Activated T-helper 2 cell treated with anti-CD3 and anti-CD28 coated beads, Interferon-gamma antibody, Interleukin-2, Interleukin-4, amounts not matched to agents 10 μg/mL and 5 μg/mL and 100 μg/mL, durations not matched to agents 14 hours and 24 hours and 36 hours (primary cell): ENCODE measurements around the gene PSMB8. TPM values are rescaled to one million over a fixed set of nuclear protein-coding genes. Genes with fewer than 3 reads are reported as not detected.

ENCODE experiments used
- DNase-seq: peaks from one replicate; pipeline ENCODE4 v3.0.0; 2021; ENCODE audit warnings: low spot score
- H3K27ac Mint-ChIP-seq: one replicate; pipeline ENCODE4 v1.8.0; 2021; ENCODE audit warnings: mixed read lengths
- H3K27me3 Mint-ChIP-seq: one replicate; pipeline ENCODE4 v1.8.0; 2021; ENCODE audit warnings: low read depth, mixed read lengths
- H3K36me3 Mint-ChIP-seq: one replicate; pipeline ENCODE4 v1.8.0; 2021; ENCODE audit warnings: low read depth, mixed read lengths
- H3K4me1 Mint-ChIP-seq: one replicate; pipeline ENCODE4 v1.8.0; 2021; ENCODE audit warnings: low read depth, mixed read lengths
- H3K4me3 Mint-ChIP-seq: one replicate; pipeline ENCODE4 v1.8.0; 2021; ENCODE audit warnings: low read depth, mild to moderate bottlenecking, moderate library complexity, mixed read lengths
- H3K9me3 Mint-ChIP-seq: one replicate; pipeline ENCODE4 v1.8.0; 2021; ENCODE audit warnings: mixed read lengths
- intact Hi-C: fragments of 100-400 bp; cut with micrococcal nuclease; formaldehyde crosslinking; loops from one replicate; pipeline ENCODE4 v1.15.1; 2023
- total RNA-seq: library from RNA; stranded (reverse); gene quantifications from 2 replicates; pipeline ENCODE4 v1.2.3, GENCODE V29; 2022

PSMB8 gene
- total RNA-seq, 1 donor from 2014 or later: 352 TPM

GRCh38 chr6:32853541-32854375 is 9.9 kb upstream of the PSMB8 start, which contains the start of the genes PSMB9 and TAP1:
TSS of gene PSMB9 (plus strand) at chr6:32854192. CDS start at chr6:32854230, 38 bp downstream.
TSS of gene TAP1 (minus strand) at chr6:32853704. CDS start at chr6:32853636, 68 bp downstream.
- Mint-ChIP-seq H3K9me3 (no peaks in the 10 kb centered on the region), H3K36me3 (peaks cover 81% of the 10 kb centered on the region), H3K4me3 (peak within 1 kb of the TSS; percentile 99), H3K4me1 (peaks cover 63% of the 10 kb centered on the region), H3K27ac (peak within 1 kb of the TSS; percentile 97), H3K27me3 (no peaks in the 10 kb centered on the region)
- peak; percentile 93 for DNase-seq
- intact Hi-C loops: loop anchor here (1.0 to 10.0 kb wide), 3 partner anchors 9 to 461 kb away; partner anchors contain the start of genes PSMB8, TAP2, TAPBP and ZBTB22

DNA sequence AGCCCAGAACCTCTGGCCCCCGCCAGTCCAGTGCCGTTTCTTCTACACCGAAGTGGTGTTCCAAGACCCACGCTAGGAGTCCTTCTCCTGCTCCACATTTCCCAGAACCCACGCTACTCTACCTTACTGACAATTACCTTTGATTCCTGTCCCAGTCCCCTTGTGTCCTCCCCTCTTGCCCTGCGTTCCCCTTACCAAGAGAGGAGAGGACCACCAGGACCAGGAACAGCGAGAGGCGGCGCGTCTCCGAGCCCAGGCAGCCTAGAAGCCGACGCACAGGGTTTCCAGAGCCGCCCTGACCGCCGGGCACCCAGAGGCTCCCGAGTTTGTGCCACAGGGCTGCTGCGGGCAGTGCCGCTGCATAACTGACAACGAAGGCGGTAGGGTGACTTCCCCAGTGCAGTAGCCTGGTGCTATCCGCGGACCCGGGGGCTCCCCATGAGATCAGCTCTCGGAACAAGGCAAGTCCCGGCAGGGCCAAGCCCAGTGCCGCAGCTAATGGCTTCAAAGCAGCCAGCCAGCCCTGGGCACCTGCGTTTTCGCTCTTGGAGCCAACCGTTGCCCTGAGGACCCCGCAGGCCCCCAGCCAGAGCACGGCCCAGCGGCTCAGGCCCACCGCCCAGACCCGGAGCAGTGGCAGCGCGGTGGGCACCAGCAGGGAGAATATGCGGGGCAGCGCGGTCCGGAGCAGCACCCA is 9.1 kb upstream of the PSMB8 start:
- H3K36me3 Mint-ChIP-seq: peaks cover 81% of the 10 kb centered on the region
- intact Hi-C loops: loop anchor here (1.0 to 10.0 kb wide), 2 partner anchors 9 to 462 kb away; partner anchors contain the start of genes PSMB8, TAPBP and ZBTB22
- H3K27ac Mint-ChIP-seq: peak overlapping the region; percentile 84
- no peaks in the 10 kb centered on the region for H3K27me3 Mint-ChIP-seq
- H3K9me3 Mint-ChIP-seq: no peaks in the 10 kb centered on the region
- peaks cover 63% of the 10 kb centered on the region for H3K4me1 Mint-ChIP-seq
- peak; percentile 40 for DNase-seq
- peak overlapping the region; percentile 99 for H3K4me3 Mint-ChIP-seq

- Mint-ChIP-seq H3K4me1 (peaks cover 63% of the 10 kb centered on the region), H3K4me3 (peak overlapping the region; percentile 99), H3K36me3 (peaks cover 81% of the 10 kb centered on the region), H3K27me3 (no peaks in the 10 kb centered on the region), H3K9me3 (no peaks in the 10 kb centered on the region), H3K27ac (peak overlapping the region; percentile 84)
- intact Hi-C loops: loop anchor here (10.0 kb wide), 1 partner anchor 463 kb away; the partner anchor contains the start of genes TAPBP and ZBTB22
- no peak for DNase-seq
These were observed 8.4 kb upstream of the PSMB8 start for GRCh38 chr6:32852018-32852843.

GRCh38 chr6:32851025-32851424 is 7.2 kb upstream of the PSMB8 start:
- peaks cover 64% of the 10 kb centered on the region for H3K4me1 Mint-ChIP-seq
- H3K27me3 Mint-ChIP-seq: no peaks in the 10 kb centered on the region

GRCh38 chr6:32849126-32849525 is 5.3 kb upstream of the PSMB8 start:
- no peaks in the 10 kb centered on the region for H3K9me3 Mint-ChIP-seq
- no peaks in the 10 kb centered on the region for H3K27me3 Mint-ChIP-seq
- H3K4me3 Mint-ChIP-seq: peak overlapping the region; percentile 56
- intact Hi-C loops: loop anchor here (10.0 kb wide), 2 partner anchors 356 to 1014 kb away; partner anchors contain the start of genes HSD17B8, RING1, RXRB and SLC39A7
- H3K27ac Mint-ChIP-seq: peak overlapping the region; percentile 17
- peaks cover 61% of the 10 kb centered on the region for H3K4me1 Mint-ChIP-seq
- no peak for DNase-seq
- H3K36me3 Mint-ChIP-seq: peaks cover 85% of the 10 kb centered on the region

More at GRCh38 chr6:32851025-32851424, 7.2 kb upstream of the PSMB8 start:
- intact Hi-C loops: loop anchor here (10.0 kb wide), 1 partner anchor 464 kb away; the partner anchor contains the start of genes TAPBP and ZBTB22
- no peak for DNase-seq
- peaks cover 82% of the 10 kb centered on the region for H3K36me3 Mint-ChIP-seq
- peak overlapping the region; percentile 99 for H3K4me3 Mint-ChIP-seq
- H3K27ac Mint-ChIP-seq: peak overlapping the region; percentile 84
- H3K9me3 Mint-ChIP-seq: no peaks in the 10 kb centered on the region

GRCh38 chr6:32847795-32848194 is 3.9 kb upstream of the PSMB8 start:
- H3K4me3 Mint-ChIP-seq: peak overlapping the region; percentile 53
- H3K4me1 Mint-ChIP-seq: peaks cover 61% of the 10 kb centered on the region
- intact Hi-C loops: loop anchor here (10.0 kb wide), 2 partner anchors 357 to 1013 kb away; partner anchors contain the start of genes HSD17B8, RING1, RXRB and SLC39A7
- no peaks in the 10 kb centered on the region for H3K27me3 Mint-ChIP-seq
- H3K27ac Mint-ChIP-seq: peak overlapping the region; percentile 34
- H3K9me3 Mint-ChIP-seq: no peaks in the 10 kb centered on the region
- DNase-seq: no peak
- peaks cover 93% of the 10 kb centered on the region for H3K36me3 Mint-ChIP-seq

- peak overlapping the region; percentile 34 for H3K27ac Mint-ChIP-seq
- H3K27me3 Mint-ChIP-seq: no peaks in the 10 kb centered on the region
- no peak for DNase-seq
- H3K4me1 Mint-ChIP-seq: peaks cover 65% of the 10 kb centered on the region
- H3K9me3 Mint-ChIP-seq: no peaks in the 10 kb centered on the region
- H3K36me3 Mint-ChIP-seq: peaks cover 93% of the 10 kb centered on the region
- intact Hi-C loops: loop anchor here (10.0 kb wide), 2 partner anchors 358 to 1012 kb away; partner anchors contain the start of genes HSD17B8, RING1, RXRB and SLC39A7
- peak overlapping the region; percentile 53 for H3K4me3 Mint-ChIP-seq
These were observed 3.2 kb upstream of the PSMB8 start for GRCh38 chr6:32847004-32847403.

DNA sequence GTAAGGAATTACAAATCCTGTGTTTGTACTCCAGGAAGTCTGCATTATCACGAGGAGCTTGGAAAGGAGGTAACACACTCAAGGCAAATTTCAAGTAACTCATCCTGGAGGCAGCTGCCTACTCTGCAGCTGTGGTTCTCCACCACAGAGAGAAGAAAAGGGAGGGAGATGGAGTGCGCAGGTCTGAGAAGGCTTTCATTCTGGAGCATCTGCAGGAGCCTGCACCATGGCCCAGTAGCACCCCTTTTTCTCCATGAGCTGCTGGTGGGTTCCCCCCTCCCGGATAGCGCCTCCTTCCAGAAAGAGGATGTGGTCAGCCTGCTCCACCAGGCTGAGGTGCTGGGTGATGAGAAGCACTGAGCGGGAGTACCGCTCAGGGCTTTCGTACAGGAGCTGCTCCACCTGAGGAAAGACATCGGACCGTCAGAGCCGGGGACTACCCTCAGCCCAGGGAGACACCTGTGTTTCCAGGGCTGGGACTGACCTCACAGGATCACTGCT is 1.6 kb upstream of the PSMB8 start:
- peaks cover 64% of the 10 kb centered on the region for H3K4me1 Mint-ChIP-seq
- peak overlapping the region; percentile 98 for H3K27ac Mint-ChIP-seq
- H3K4me3 Mint-ChIP-seq: peak overlapping the region; percentile 99
- no peaks in the 10 kb centered on the region for H3K9me3 Mint-ChIP-seq
- H3K36me3 Mint-ChIP-seq: peaks cover 93% of the 10 kb centered on the region
- intact Hi-C loops: loop anchor here (2.0 to 10.0 kb wide), 3 partner anchors 125 to 1011 kb away; partner anchors contain the start of genes HSD17B8, RING1, RXRB and SLC39A7
- DNase-seq: peak; percentile 58
- H3K27me3 Mint-ChIP-seq: no peaks in the 10 kb centered on the region

- H3K4me1 Mint-ChIP-seq: peaks cover 64% of the 10 kb centered on the region
- peaks cover 93% of the 10 kb centered on the region for H3K36me3 Mint-ChIP-seq
- peak overlapping the region; percentile 98 for H3K27ac Mint-ChIP-seq
- intact Hi-C loops: loop anchor here (1.0 to 10.0 kb wide), 4 partner anchors 8 to 1010 kb away; partner anchors contain the start of genes HSD17B8, RING1, RXRB and SLC39A7
- DNase-seq: no peak
- H3K4me3 Mint-ChIP-seq: peak overlapping the region; percentile 99
- H3K9me3 Mint-ChIP-seq: no peaks in the 10 kb centered on the region
- H3K27me3 Mint-ChIP-seq: no peaks in the 10 kb centered on the region
These were observed 1.1 kb upstream of the PSMB8 start for GRCh38 chr6:32844839-32845383.

DNA sequence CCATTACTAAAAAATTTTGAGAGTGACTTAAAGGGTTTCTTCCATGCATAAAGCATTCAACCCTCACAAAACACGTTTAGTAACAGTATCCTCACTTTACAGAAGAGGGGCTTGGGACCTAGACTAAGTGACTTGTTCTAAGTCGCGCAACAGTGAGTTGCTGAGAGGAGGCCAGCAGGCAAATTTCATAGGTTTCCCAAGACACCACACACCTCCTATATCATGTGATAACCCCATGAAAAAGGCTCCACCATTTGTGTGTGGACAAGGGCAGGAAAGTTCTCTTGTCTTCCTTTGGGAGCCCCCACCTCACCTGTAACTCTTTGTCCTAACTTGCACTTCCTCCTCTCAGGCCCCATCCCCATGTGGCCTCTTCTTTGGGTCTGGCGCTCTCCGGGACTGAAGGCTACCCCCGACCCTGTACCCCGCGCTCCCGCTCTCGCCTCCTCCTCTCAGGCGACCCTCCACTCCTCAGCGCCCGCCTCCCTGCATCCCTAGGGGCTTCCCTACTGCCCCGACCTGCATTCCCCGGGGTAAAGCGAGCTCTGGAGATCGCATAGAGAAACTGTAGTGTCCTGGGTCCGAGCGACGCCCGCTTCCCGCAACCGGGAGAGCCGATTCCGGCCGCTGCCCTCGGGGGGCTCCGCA is 392 bp downstream of the PSMB8 start:
- H3K9me3 Mint-ChIP-seq: no peaks in the 10 kb centered on the region
- no peaks in the 10 kb centered on the region for H3K27me3 Mint-ChIP-seq
- peaks cover 59% of the 10 kb centered on the region for H3K4me1 Mint-ChIP-seq
- H3K4me3 Mint-ChIP-seq: peak overlapping the region; percentile 99
- intact Hi-C loops: loop anchor here (10.0 kb wide), 2 partner anchors 361 to 1009 kb away; partner anchors contain the start of genes HSD17B8, RING1, RXRB and SLC39A7
- H3K36me3 Mint-ChIP-seq: peaks cover 87% of the 10 kb centered on the region
- H3K27ac Mint-ChIP-seq: peak overlapping the region; percentile 98
- no peak for DNase-seq

- no peaks in the 10 kb centered on the region for H3K9me3 Mint-ChIP-seq
These were observed 1.2 kb downstream of the PSMB8 start for GRCh38 chr6:32842690-32843089.

More at GRCh38 chr6:32842690-32843089, 1.2 kb downstream of the PSMB8 start:
- Mint-ChIP-seq H3K27ac (peak overlapping the region; percentile 98), H3K4me3 (peak overlapping the region; percentile 99), H3K36me3 (peaks cover 80% of the 10 kb centered on the region), H3K4me1 (peaks cover 51% of the 10 kb centered on the region), H3K27me3 (no peaks in the 10 kb centered on the region)
- DNase-seq: no peak
- intact Hi-C loops: loop anchor here (10.0 kb wide), 2 partner anchors 362 to 1008 kb away; partner anchors contain the start of genes HSD17B8, RING1, RXRB and SLC39A7
